PC-3 (cell line): ENCODE data around the gene CBFA2T3.

Experiments used
- CTCF ChIP-seq: fragments of 300-600 bp; sonication (generic); conservative IDR thresholded peaks from 2 replicates; pipeline ENCODE4 v1.5.1; 2017; ENCODE audit warnings: antibody characterized with exemption, low read depth, mild to moderate bottlenecking, low read length
- EZH2phosphoT487 ChIP-seq: fragments of 300-600 bp; sonication (generic); IDR thresholded peaks from 2 replicates; pipeline ENCODE4 v1.6.1; 2018; ENCODE audit warnings: mild to moderate bottlenecking, antibody characterized with exemption, low read length, borderline replicate concordance

- no peak for TF ChIP-seq CTCF
- TF ChIP-seq EZH2phosphoT487 = no peak
Observed at GRCh38 chr16:88968589-88969280, 8.3 kb downstream of the CBFA2T3 start.
